Activated CD4-positive, alpha-beta T cell treated with anti-CD3 and anti-CD28 coated beads, Interleukin-10, Interleukin-2, amounts not matched to agents 100 ng/mL and 50 ng/mL, durations not matched to agents 16 hours and 8 hours (primary cell): Measurements from ENCODE around the gene MFAP5.
A peak's percentile ranks its signal among the peaks of the same experiment; 100 is the strongest.

ENCODE experiments used
- DNase-seq: peaks from one replicate; pipeline ENCODE4 v3.0.0-alpha.2; 2020

MFAP5 gene

GRCh38 chr12:8662593-8662992 lies at the start of gene MFAP5:
Gene MFAP5 (minus strand): TSS chr12:8662826. CDS start chr12:8662104, 722 bp downstream.
- DNase-seq: no peak

GRCh38 chr12:8709124-8709830 lies 46.7 kb upstream of the MFAP5 start:
- DNase-seq: peak; percentile 2

GRCh38 chr12:8702159-8702558 lies 39.5 kb upstream of the MFAP5 start:
- no peak for DNase-seq

GRCh38 chr12:8701046-8701660 lies 38.5 kb upstream of the MFAP5 start:
- no peak for DNase-seq

- DNase-seq: no peak
Observed at GRCh38 chr12:8699714-8700113, 37.1 kb upstream of the MFAP5 start.

GRCh38 chr12:8698879-8699278 lies 36.3 kb upstream of the MFAP5 start:
- DNase-seq: no peak

GRCh38 chr12:8698132-8698851 lies 35.7 kb upstream of the MFAP5 start:
- DNase-seq: peak; percentile 1

GRCh38 chr12:8697476-8698131 lies 35.0 kb upstream of the MFAP5 start, which contains the start of gene RIMKLB:
Gene RIMKLB (plus strand): TSS chr12:8697991. CDS start chr12:8713867, 15,876 bp downstream.
- peak; percentile 64 for DNase-seq

- DNase-seq: peak; percentile 5
Observed at GRCh38 chr12:8697120-8697475, 34.5 kb upstream of the MFAP5 start.

GRCh38 chr12:8696442-8697090 lies 33.9 kb upstream of the MFAP5 start:
- DNase-seq: no peak

GRCh38 chr12:8695116-8695515 lies 32.5 kb upstream of the MFAP5 start:
- no peak for DNase-seq

GRCh38 chr12:8692573-8692972 lies 29.9 kb upstream of the MFAP5 start:
- DNase-seq: no peak

GRCh38 chr12:8689681-8690080 lies 27.1 kb upstream of the MFAP5 start:
- no peak for DNase-seq

GRCh38 chr12:8687846-8688601 lies 25.4 kb upstream of the MFAP5 start:
- DNase-seq: no peak

GRCh38 chr12:8685051-8685450 lies 22.4 kb upstream of the MFAP5 start:
- DNase-seq: no peak

- DNase-seq: no peak
Observed at GRCh38 chr12:8681129-8681884, 18.7 kb upstream of the MFAP5 start.

GRCh38 chr12:8680533-8680932 lies 17.9 kb upstream of the MFAP5 start:
- DNase-seq: no peak

GRCh38 chr12:8678661-8679111 lies 16.1 kb upstream of the MFAP5 start:
- no peak for DNase-seq

GRCh38 chr12:8677362-8677761 lies 14.7 kb upstream of the MFAP5 start:
- DNase-seq: no peak

- no peak for DNase-seq
Observed at GRCh38 chr12:8676651-8677050, 14.0 kb upstream of the MFAP5 start.

- DNase-seq: no peak
Observed at GRCh38 chr12:8675591-8676036, 13.0 kb upstream of the MFAP5 start.
